B cell (primary cell): ENCODE results near the gene TSEN54. TPM values are rescaled to one million over a fixed set of nuclear protein-coding genes. Genes with fewer than 3 reads are reported as not detected.

Source experiments
- ATAC-seq: fragments of 200-7000 bp; cut with Tn5 transposase; one replicate; pipeline ENCODE4 v1.10.0; 2021; ENCODE audit warnings: low read depth, mild to moderate bottlenecking, moderate number of reproducible peaks, moderate library complexity
- CTCF ChIA-PET: fragments of 350-600 bp; sonication (Branson Sonifier 250); formaldehyde crosslinking; loops from one replicate; lab custom pipeline; 2021; ENCODE audit warnings: antibody characterized with exemption, inconsistent platforms; lab: Charles Lee
- POLR2A ChIA-PET: fragments of 350-600 bp; sonication (Branson Sonifier 250); formaldehyde crosslinking; loops from one replicate; lab custom pipeline; 2021; ENCODE audit warnings: antibody characterized with exemption; lab: Charles Lee
- DNase-seq: peaks from one replicate; pipeline ENCODE4 v3.0.0; 2013
- H2AFZ ChIP-seq: 2 replicates; pipeline ENCODE4 v1.6.1; 2012; ENCODE audit warnings: mild to moderate bottlenecking, low read depth, low read length; ENCODE audit not compliant: insufficient read depth, poor library complexity, severe bottlenecking
- H3K27ac ChIP-seq, 2 donors: 1 replicate in 1 of 2; 2 replicates in 1 of 2; pipeline ENCODE4 v1.5.1; 2012 to 2013; ENCODE audit warnings: low read length in 2 of 2, mild to moderate bottlenecking in 2 of 2, moderate library complexity in 1 of 2
- H3K27me3 ChIP-seq, 4 experiments: fragments of 200-600 bp in 1 of 4; sonication (generic) in 1 of 4; replicated peaks in 1 of 4; 1 replicate in 2 of 4; 2 replicates in 2 of 4; pipeline versions ENCODE4 v1.6.1 to v1.7.0; 2013 to 2016; ENCODE audit warnings: low read length in 3 of 4, mild to moderate bottlenecking in 2 of 4, mixed read lengths in 1 of 4, moderate library complexity in 1 of 4; ENCODE audit not compliant: insufficient read depth in 4 of 4, control insufficient read depth in 3 of 4; ENCODE audit errors: control extremely low read depth in 1 of 4
- H3K36me3 ChIP-seq, 2 experiments: replicated peaks in 1 of 2; 1 replicate in 1 of 2; 2 replicates in 1 of 2; pipeline versions ENCODE4 v1.6.1 to v1.7.1; 2013; ENCODE audit warnings: low read length in 1 of 2; ENCODE audit not compliant: insufficient read depth in 2 of 2, control insufficient read depth in 1 of 2; ENCODE audit errors: control extremely low read depth in 1 of 2, extremely low read depth in 1 of 2
- H3K4me1 ChIP-seq, 2 donors: fragments of 200-600 bp in 1 of 2; sonication (generic) in 1 of 2; 1 replicate in 1 of 2; 2 replicates in 1 of 2; pipeline versions ENCODE4 v1.5.1 to v1.6.1; 2013 to 2017; ENCODE audit warnings: low read length in 2 of 2; ENCODE audit not compliant: control insufficient read depth in 2 of 2, insufficient read depth in 2 of 2
- H3K4me2 ChIP-seq: replicated peaks from 2 replicates; pipeline ENCODE3; 2012; ENCODE audit warnings: mild to moderate bottlenecking, low read depth, low read length; ENCODE audit not compliant: poor library complexity, severe bottlenecking
- H3K4me3 ChIP-seq, 5 experiments: fragments of 200-600 bp in 1 of 5; sonication (generic) in 1 of 5; 1 replicate in 3 of 5; 2 replicates in 2 of 5; pipeline versions ENCODE4 v1.5.1 to v1.7.0; 2011 to 2016; ENCODE audit warnings: low read length in 4 of 5, mild to moderate bottlenecking in 4 of 5, low read depth in 2 of 5, control low read depth in 1 of 5, moderate library complexity in 1 of 5; ENCODE audit not compliant: insufficient read depth in 1 of 5; ENCODE audit errors: control extremely low read depth in 1 of 5, extremely low read depth in 1 of 5
- H3K79me2 ChIP-seq: fragments of 200-600 bp; sonication (generic); one replicate; pipeline ENCODE4 v1.6.0; 2016; ENCODE audit warnings: low read length; ENCODE audit not compliant: control insufficient read depth, insufficient read depth
- H3K9ac ChIP-seq: fragments of 200-600 bp; sonication (generic); 2 replicates; pipeline ENCODE4 v1.6.1; 2017; ENCODE audit warnings: mild to moderate bottlenecking, low read length, moderate library complexity
- H3K9me3 ChIP-seq, 3 donors: one replicate each; pipeline versions ENCODE4 v1.6.1 to v1.7.1; 2013; ENCODE audit warnings: low read length in 2 of 3; ENCODE audit not compliant: control insufficient read depth in 2 of 3, insufficient read depth in 1 of 3; ENCODE audit errors: control extremely low read depth in 1 of 3
- H4K20me1 ChIP-seq: 2 replicates; pipeline ENCODE4 v1.6.0; 2012; ENCODE audit warnings: mild to moderate bottlenecking, low read length; ENCODE audit not compliant: insufficient read depth, control insufficient read depth, poor library complexity, severe bottlenecking
- H3K27ac Mint-ChIP-seq: one replicate; pipeline ENCODE4 v1.8.0; 2021; ENCODE audit warnings: mixed read lengths
- H3K27me3 Mint-ChIP-seq: one replicate; pipeline ENCODE4 v1.8.0; 2021; ENCODE audit warnings: mixed read lengths
- H3K4me1 Mint-ChIP-seq: one replicate; pipeline ENCODE4 v1.8.0; 2021; ENCODE audit warnings: mixed read lengths
- H3K4me3 Mint-ChIP-seq: one replicate; pipeline ENCODE4 v1.8.0; 2021; ENCODE audit warnings: mixed read lengths
- H3K9me3 Mint-ChIP-seq: one replicate; pipeline ENCODE4 v1.8.0; 2022; ENCODE audit warnings: mixed read lengths; ENCODE audit not compliant: insufficient read depth
- EZH2 ChIP-seq: IDR thresholded peaks from 2 replicates; pipeline ENCODE4 v1.6.1; 2012; ENCODE audit warnings: borderline replicate concordance, low read depth, mild to moderate bottlenecking, moderate library complexity, low read length; ENCODE audit not compliant: insufficient read depth, poor library complexity, severe bottlenecking
- WGBS: methylation state at CpG from one replicate; pipeline ENCODE4 v1.1.5; 2013; ENCODE audit warnings: missing lambda C conversion rate; ENCODE audit not compliant: insufficient coverage; 5-methylcytosine and 5-hydroxymethylcytosine counted together
- intact Hi-C: fragments of 100-400 bp; cut with micrococcal nuclease; formaldehyde crosslinking; loops from one replicate; pipeline ENCODE4 v1.10.0; 2022
- polyA plus RNA-seq: library from polyadenylated mRNA; depleted of rRNA; stranded (reverse); fragments of >200 nt; gene quantifications from 2 replicates; pipeline ENCODE4 v1.2.3, GENCODE V29; 2012
- total RNA-seq, 2 donors: library from RNA; stranded (reverse); fragments of 120-200 nt in 1 of 2; gene quantifications; 1 replicate in 1 of 2; 2 replicates in 1 of 2; pipeline versions ENCODE4 v1.2.3 to v1.2.4, GENCODE V29; 2013 to 2022
- TF ChIP-seq, protein P1 (sequence below): fragments of 200-600 bp; IDR thresholded peaks from one replicate; pipeline ENCODE4 v1.8.0; 2022; ENCODE audit warnings: antibody characterized with exemption, mild to moderate bottlenecking

Gene TSEN54
- total and polyA plus RNA-seq, 2 donors (not counting 1 experiment from before 2014, with no cell fraction given), result 33.0 to 45.9 TPM

DNA sequence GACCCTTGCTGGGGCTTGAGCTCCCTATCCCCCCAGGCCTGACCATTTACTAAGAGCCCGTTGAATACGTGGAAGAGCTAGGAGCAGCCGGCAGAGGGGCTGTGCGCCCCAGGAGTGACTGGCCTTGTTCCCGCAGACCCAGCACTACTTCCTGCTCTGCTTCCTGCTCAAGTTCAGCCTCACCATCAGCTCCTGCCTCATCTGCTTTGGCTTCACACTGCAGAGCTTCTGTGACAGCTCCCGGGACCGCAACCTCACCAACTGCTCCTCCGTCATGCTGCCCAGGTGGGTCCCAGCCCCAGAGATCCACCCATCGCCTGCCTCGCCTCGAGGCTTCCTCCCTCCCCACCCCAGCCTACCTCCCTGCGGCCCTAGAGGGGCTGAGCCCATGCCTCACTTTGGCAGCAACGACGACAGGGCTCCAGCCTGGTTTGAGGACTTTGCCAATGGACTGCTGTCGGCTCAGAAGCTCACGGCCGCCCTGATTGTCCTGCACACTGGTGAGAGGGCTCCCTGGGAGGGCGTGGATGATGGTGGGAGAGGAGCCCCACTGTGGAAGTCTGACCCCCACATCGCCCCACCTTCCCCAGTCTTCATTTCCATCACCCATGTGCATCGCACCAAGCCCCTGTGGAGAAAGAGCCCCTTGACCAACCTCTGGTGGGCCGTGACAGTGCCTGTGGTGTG, 18.1 kb upstream of the TSEN54 start:
- Histone ChIP-seq H3K4me3 (no peak overlapping the region), H3K4me1 (no peaks in the 10 kb centered on the region), H3K9ac (no peak overlapping the region), H3K36me3 (peaks cover 0 to 42% of the 10 kb centered on the region in 2 experiments), H4K20me1 (no peaks in the 10 kb centered on the region), H2AFZ (no peak overlapping the region), H3K79me2 (no peaks in the 10 kb centered on the region), H3K27me3 (no peaks in the 10 kb centered on the region), H3K4me2 (no peak overlapping the region), H3K9me3 (no peaks in the 10 kb centered on the region), H3K27ac (no peak overlapping the region)
- 34% methylated on average over 16 of the region's 21 CpGs for WGBS
- Mint-ChIP-seq H3K27ac (no peak overlapping the region), H3K4me3 (no peak overlapping the region), H3K9me3 (no peaks in the 10 kb centered on the region), H3K4me1 (no peaks in the 10 kb centered on the region), H3K27me3 (no peaks in the 10 kb centered on the region)
- ATAC-seq (no peak), DNase-seq (no peak)
- TF ChIP-seq, protein P1, sequence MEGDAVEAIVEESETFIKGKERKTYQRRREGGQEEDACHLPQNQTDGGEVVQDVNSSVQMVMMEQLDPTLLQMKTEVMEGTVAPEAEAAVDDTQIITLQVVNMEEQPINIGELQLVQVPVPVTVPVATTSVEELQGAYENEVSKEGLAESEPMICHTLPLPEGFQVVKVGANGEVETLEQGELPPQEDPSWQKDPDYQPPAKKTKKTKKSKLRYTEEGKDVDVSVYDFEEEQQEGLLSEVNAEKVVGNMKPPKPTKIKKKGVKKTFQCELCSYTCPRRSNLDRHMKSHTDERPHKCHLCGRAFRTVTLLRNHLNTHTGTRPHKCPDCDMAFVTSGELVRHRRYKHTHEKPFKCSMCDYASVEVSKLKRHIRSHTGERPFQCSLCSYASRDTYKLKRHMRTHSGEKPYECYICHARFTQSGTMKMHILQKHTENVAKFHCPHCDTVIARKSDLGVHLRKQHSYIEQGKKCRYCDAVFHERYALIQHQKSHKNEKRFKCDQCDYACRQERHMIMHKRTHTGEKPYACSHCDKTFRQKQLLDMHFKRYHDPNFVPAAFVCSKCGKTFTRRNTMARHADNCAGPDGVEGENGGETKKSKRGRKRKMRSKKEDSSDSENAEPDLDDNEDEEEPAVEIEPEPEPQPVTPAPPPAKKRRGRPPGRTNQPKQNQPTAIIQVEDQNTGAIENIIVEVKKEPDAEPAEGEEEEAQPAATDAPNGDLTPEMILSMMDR, result no peak
- TF ChIP-seq EZH2, result no peak
- CTCF ChIA-PET, result interaction anchor here (0.6 kb wide), 1 partner anchor 51 kb away, joined by 5 read pairs; no protein-coding TSS in a partner anchor
- intact Hi-C loops, result no loop called here
- POLR2A ChIA-PET, result no interaction called here

- H3K27me3 Mint-ChIP-seq, result no peaks in the 10 kb centered on the region
- no peak overlapping the region for H3K4me3 Mint-ChIP-seq
- no peaks in the 10 kb centered on the region for H3K9me3 Mint-ChIP-seq
- WGBS, result 74% methylated on average over 16 of the region's 16 CpGs
- CTCF ChIA-PET, result no interaction called here
- Histone ChIP-seq H3K4me3 (no peak overlapping the region), H2AFZ (no peak overlapping the region), H4K20me1 (no peaks in the 10 kb centered on the region), H3K4me1 (no peaks in the 10 kb centered on the region), H3K27me3 (no peaks in the 10 kb centered on the region), H3K27ac (no peak overlapping the region), H3K4me2 (no peak overlapping the region), H3K36me3 (peaks cover 0 to 36% of the 10 kb centered on the region in 2 experiments), H3K9ac (no peak overlapping the region), H3K9me3 (no peaks in the 10 kb centered on the region), H3K79me2 (no peaks in the 10 kb centered on the region)
- H3K4me1 Mint-ChIP-seq, result no peaks in the 10 kb centered on the region
- ATAC-seq (no peak), DNase-seq (no peak)
- TF ChIP-seq, protein P1, result no peak
- TF ChIP-seq EZH2, result no peak
- intact Hi-C loops, result no loop called here
- POLR2A ChIA-PET, result no interaction called here
- H3K27ac Mint-ChIP-seq, result no peak overlapping the region
Measured at GRCh38 chr17:75498726-75499213, 17.6 kb upstream of the TSEN54 start.
